ENCODE results near the gene TNNI2. TPM values are rescaled to one million over a fixed set of nuclear protein-coding genes. Genes with fewer than 3 reads are reported as not detected.

TNNI2 gene
- total and polyA plus RNA-seq, 2 donors (not counting 1 experiment from before 2014, with no cell fraction given): 2.9 to 12.9 TPM

- ATAC-seq (ENCODE audit: low read depth): no peak
- no peaks in the 10 kb centered on the region for H3K27me3 ChIP-seq (replicated peaks in 1 of 4; ENCODE audit: control extremely low read depth in 1 of 4, control insufficient read depth in 3 of 4, insufficient read depth in 4 of 4, low read length in 3 of 4)
- no peak overlapping the region for H3K27ac ChIP-seq (ENCODE audit: low read length in 2 of 2)
- H4K20me1 ChIP-seq (ENCODE audit: control insufficient read depth, insufficient read depth, low read length, poor library complexity, severe bottlenecking): peaks cover 100% of the 10 kb centered on the region
- ChIA-PET CTCF (interaction anchor here (0.7 kb wide), 1 partner anchor 14 kb away, joined by 3 read pairs; the partner anchor contains the start of gene LSP1), POLR2A (interaction anchor here (0.7 to 2.1 kb wide), 2 partner anchors 13 to 24 kb away, joined by 3 to 5 read pairs; partner anchors contain the start of gene LSP1)
- H3K4me1 Mint-ChIP-seq: peaks cover 54% of the 10 kb centered on the region
- H3K9ac ChIP-seq (ENCODE audit: low read length): no peak overlapping the region
- no peaks in the 10 kb centered on the region for H3K27me3 Mint-ChIP-seq
- WGBS (ENCODE audit: insufficient coverage): 87% methylated on average over 15 of the region's 15 CpGs
- DNase-seq: no peak
- no peak for TF ChIP-seq CTCF (IDR thresholded peaks at IDR 0.05)
- no peak for TF ChIP-seq EZH2 (IDR thresholded peaks at IDR 0.05; ENCODE audit: borderline replicate concordance, insufficient read depth, low read depth, low read length, poor library complexity, severe bottlenecking)
- H3K27ac Mint-ChIP-seq: no peak overlapping the region
- no peak overlapping the region for H3K4me3 Mint-ChIP-seq
- peaks cover 32 to 80% of the 10 kb centered on the region in 2 donors for H3K4me1 ChIP-seq (ENCODE audit: control insufficient read depth in 2 of 2, insufficient read depth in 2 of 2, low read length in 2 of 2)
- peaks cover 0 to 50% of the 10 kb centered on the region in 2 experiments for H3K36me3 ChIP-seq (replicated peaks in 1 of 2; ENCODE audit: control extremely low read depth in 1 of 2, control insufficient read depth in 1 of 2, extremely low read depth in 1 of 2, insufficient read depth in 2 of 2, low read length in 1 of 2)
- intact Hi-C loops (cut with micrococcal nuclease): no loop called here
- H3K4me3 ChIP-seq (ENCODE audit: control extremely low read depth in 1 of 5, extremely low read depth in 1 of 5, insufficient read depth in 1 of 5, low read depth in 2 of 5, low read length in 4 of 5): no peak overlapping the region
- H3K79me2 ChIP-seq (ENCODE audit: control insufficient read depth, insufficient read depth, low read length): peaks cover 100% of the 10 kb centered on the region
- H3K4me2 ChIP-seq (replicated peaks; ENCODE audit: low read depth, low read length, poor library complexity, severe bottlenecking): no peak overlapping the region
- H2AFZ ChIP-seq (ENCODE audit: insufficient read depth, low read depth, low read length, poor library complexity, severe bottlenecking): no peak overlapping the region
- H3K9me3 Mint-ChIP-seq (ENCODE audit: insufficient read depth): no peaks in the 10 kb centered on the region
- no peaks in the 10 kb centered on the region for H3K9me3 ChIP-seq (ENCODE audit: control extremely low read depth in 1 of 3, control insufficient read depth in 2 of 3, insufficient read depth in 1 of 3, low read length in 2 of 3)
These were observed 28.0 kb downstream of the TNNI2 start for GRCh38 chr11:1866776-1867175.

GRCh38 chr11:1867381-1867780 lies 28.6 kb downstream of the TNNI2 start:
- peak overlapping the region; percentile 26 for H3K27ac Mint-ChIP-seq
- DNase-seq (no peak), ATAC-seq (ENCODE audit: low read depth) (no peak)
- intact Hi-C loops (cut with micrococcal nuclease): no loop called here
- POLR2A ChIA-PET: interaction anchor here (2.1 kb wide), 1 partner anchor 14 kb away, joined by 5 read pairs; the partner anchor contains the start of gene LSP1
- CTCF ChIA-PET: no interaction called here
- Histone ChIP-seq H4K20me1 (ENCODE audit: control insufficient read depth, insufficient read depth, low read length, poor library complexity, severe bottlenecking) (peaks cover 100% of the 10 kb centered on the region), H3K27ac (ENCODE audit: low read length in 2 of 2) (no peak overlapping the region), H2AFZ (ENCODE audit: insufficient read depth, low read depth, low read length, poor library complexity, severe bottlenecking) (no peak overlapping the region), H3K9ac (ENCODE audit: low read length) (no peak overlapping the region), H3K27me3 (replicated peaks in 1 of 4; ENCODE audit: control extremely low read depth in 1 of 4, control insufficient read depth in 3 of 4, insufficient read depth in 4 of 4, low read length in 3 of 4) (no peaks in the 10 kb centered on the region), H3K4me3 (ENCODE audit: control extremely low read depth in 1 of 5, extremely low read depth in 1 of 5, insufficient read depth in 1 of 5, low read depth in 2 of 5, low read length in 4 of 5) (no peak overlapping the region), H3K36me3 (replicated peaks in 1 of 2; ENCODE audit: control extremely low read depth in 1 of 2, control insufficient read depth in 1 of 2, extremely low read depth in 1 of 2, insufficient read depth in 2 of 2, low read length in 1 of 2) (peaks cover 0 to 46% of the 10 kb centered on the region in 2 experiments), H3K4me1 (ENCODE audit: control insufficient read depth in 2 of 2, insufficient read depth in 2 of 2, low read length in 2 of 2) (peaks cover 31 to 80% of the 10 kb centered on the region in 2 donors), H3K79me2 (ENCODE audit: control insufficient read depth, insufficient read depth, low read length) (peaks cover 100% of the 10 kb centered on the region), H3K9me3 (ENCODE audit: control extremely low read depth in 1 of 3, control insufficient read depth in 2 of 3, insufficient read depth in 1 of 3, low read length in 2 of 3) (no peaks in the 10 kb centered on the region), H3K4me2 (replicated peaks; ENCODE audit: low read depth, low read length, poor library complexity, severe bottlenecking) (peak overlapping the region; percentile 15)
- no peaks in the 10 kb centered on the region for H3K9me3 Mint-ChIP-seq (ENCODE audit: insufficient read depth)
- TF ChIP-seq EZH2 (IDR thresholded peaks at IDR 0.05; ENCODE audit: borderline replicate concordance, insufficient read depth, low read depth, low read length, poor library complexity, severe bottlenecking): no peak
- peaks cover 60% of the 10 kb centered on the region for H3K4me1 Mint-ChIP-seq
- 88% methylated on average over 6 of the region's 8 CpGs for WGBS (ENCODE audit: insufficient coverage)
- H3K4me3 Mint-ChIP-seq: no peak overlapping the region
- H3K27me3 Mint-ChIP-seq: no peaks in the 10 kb centered on the region
